NB4 (cell line): ENCODE data around the gene UAP1.

ENCODE experiments used
- MYC ChIP-seq: IDR thresholded peaks from 2 replicates; pipeline ENCODE4 v1.6.1; 2011; ENCODE audit warnings: low read depth, low read length
- POLR2A ChIP-seq: IDR thresholded peaks from 2 replicates; pipeline ENCODE4 v1.6.1; 2011; ENCODE audit warnings: mild to moderate bottlenecking; ENCODE audit not compliant: insufficient read length; ENCODE audit errors: extremely low read depth
- TF ChIP-seq, protein P1 (sequence below): IDR thresholded peaks from one replicate; pipeline ENCODE4 v1.5.1; 2012; ENCODE audit warnings: low read depth, low read length
- TF ChIP-seq, protein P2 (sequence below): IDR thresholded peaks from 2 replicates; pipeline ENCODE4 v1.6.1; 2011; ENCODE audit warnings: low read depth, low read length

DNA sequence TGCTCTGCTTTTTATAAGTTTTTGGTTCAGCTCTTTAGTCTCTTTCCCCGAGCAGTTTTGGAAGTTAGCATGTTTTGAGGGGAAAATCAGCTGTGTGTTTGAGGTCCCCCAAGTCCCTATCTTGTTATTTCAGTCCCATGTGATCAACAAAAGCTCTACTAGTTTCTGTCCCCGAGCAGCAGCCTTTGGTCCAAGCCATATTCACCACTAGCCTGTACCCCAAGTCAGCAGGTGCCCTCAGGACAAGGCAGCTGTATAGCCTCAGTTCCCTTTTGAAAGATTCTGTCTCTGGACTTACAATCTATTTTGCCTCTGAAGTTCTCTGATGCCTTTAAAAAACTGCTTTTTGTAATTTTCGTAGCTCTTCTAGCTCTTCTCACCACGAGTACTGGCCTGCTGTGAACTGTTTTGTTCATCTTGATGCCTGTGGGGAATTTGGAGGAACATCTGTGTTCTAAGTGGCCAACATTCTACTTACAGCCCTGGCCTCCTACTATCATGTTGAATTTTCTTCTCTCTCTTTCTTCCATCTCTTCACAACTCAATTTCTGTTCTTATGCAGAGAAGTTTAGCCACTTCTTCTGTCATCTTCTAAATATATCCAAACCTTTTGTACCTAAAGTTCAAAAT, 16.7 kb downstream of the UAP1 start:
- TF ChIP-seq, protein P1, sequence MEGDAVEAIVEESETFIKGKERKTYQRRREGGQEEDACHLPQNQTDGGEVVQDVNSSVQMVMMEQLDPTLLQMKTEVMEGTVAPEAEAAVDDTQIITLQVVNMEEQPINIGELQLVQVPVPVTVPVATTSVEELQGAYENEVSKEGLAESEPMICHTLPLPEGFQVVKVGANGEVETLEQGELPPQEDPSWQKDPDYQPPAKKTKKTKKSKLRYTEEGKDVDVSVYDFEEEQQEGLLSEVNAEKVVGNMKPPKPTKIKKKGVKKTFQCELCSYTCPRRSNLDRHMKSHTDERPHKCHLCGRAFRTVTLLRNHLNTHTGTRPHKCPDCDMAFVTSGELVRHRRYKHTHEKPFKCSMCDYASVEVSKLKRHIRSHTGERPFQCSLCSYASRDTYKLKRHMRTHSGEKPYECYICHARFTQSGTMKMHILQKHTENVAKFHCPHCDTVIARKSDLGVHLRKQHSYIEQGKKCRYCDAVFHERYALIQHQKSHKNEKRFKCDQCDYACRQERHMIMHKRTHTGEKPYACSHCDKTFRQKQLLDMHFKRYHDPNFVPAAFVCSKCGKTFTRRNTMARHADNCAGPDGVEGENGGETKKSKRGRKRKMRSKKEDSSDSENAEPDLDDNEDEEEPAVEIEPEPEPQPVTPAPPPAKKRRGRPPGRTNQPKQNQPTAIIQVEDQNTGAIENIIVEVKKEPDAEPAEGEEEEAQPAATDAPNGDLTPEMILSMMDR: no peak
- TF ChIP-seq POLR2A (no peak), MYC (no peak)
- TF ChIP-seq, protein P2, sequence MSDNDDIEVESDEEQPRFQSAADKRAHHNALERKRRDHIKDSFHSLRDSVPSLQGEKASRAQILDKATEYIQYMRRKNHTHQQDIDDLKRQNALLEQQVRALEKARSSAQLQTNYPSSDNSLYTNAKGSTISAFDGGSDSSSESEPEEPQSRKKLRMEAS: no peak
